PC-3 (cell line): ENCODE data around the gene FGGY. TPM values are rescaled to one million over a fixed set of nuclear protein-coding genes. Genes with fewer than 3 reads are reported as not detected.

ENCODE experiments used
- ATAC-seq: fragments of 200-7000 bp; cut with Tn5 transposase; 2 replicates; pipeline ENCODE4 v1.9.1; 2020; ENCODE audit warnings: mild to moderate bottlenecking, moderate library complexity
- BruUV-seq: library from RNA; stranded (reverse); fragments of 400-500 nt; replicated peaks from 2 replicates; lab custom pipeline; 2021; lab: Mats Ljungman, UMichigan
- CTCF ChIA-PET: fragments of 300-600 bp; sonication (Branson Sonifier 250); formaldehyde crosslinking; loops from one replicate; lab custom pipeline; 2022; ENCODE audit warnings: antibody characterized with exemption; lab: Charles Lee
- POLR2A ChIA-PET: fragments of 300-600 bp; sonication (Branson Sonifier 250); formaldehyde crosslinking; loops from one replicate; lab custom pipeline; 2022; ENCODE audit warnings: antibody characterized with exemption; ENCODE audit not compliant: unreplicated experiment; lab: Charles Lee
- DNase-seq: peaks from one replicate; pipeline ENCODE4 v3.0.0-alpha.2; 2015
- H2AFZ ChIP-seq: fragments of 300-600 bp; sonication (generic); 2 replicates; pipeline ENCODE4 v1.6.0; 2016; ENCODE audit warnings: antibody characterized with exemption, low read length
- H3F3A ChIP-seq: fragments of 300-600 bp; sonication (generic); one replicate; pipeline ENCODE4 v1.6.0; 2017; ENCODE audit warnings: antibody characterized with exemption, low read length, control low read depth, mild to moderate bottlenecking; ENCODE audit not compliant: unreplicated experiment
- H3K27ac ChIP-seq: fragments of 300-600 bp; sonication (generic); 2 replicates; pipeline ENCODE4 v1.5.1; 2016; ENCODE audit warnings: mild to moderate bottlenecking, low read length
- H3K27me3 ChIP-seq: fragments of 300-600 bp; sonication (generic); 2 replicates; pipeline ENCODE4 v1.6.1; 2016; ENCODE audit warnings: low read length, mixed read lengths
- H3K36me3 ChIP-seq: fragments of 300-600 bp; sonication (generic); 2 replicates; pipeline ENCODE4 v1.6.1; 2016; ENCODE audit warnings: low read depth, mixed run types, low read length, mixed read lengths
- H3K4me1 ChIP-seq: fragments of 300-600 bp; sonication (generic); 2 replicates; pipeline ENCODE4 v1.5.1; 2016; ENCODE audit warnings: low read length; ENCODE audit not compliant: insufficient read depth
- H3K4me2 ChIP-seq: fragments of 300-600 bp; sonication (generic); 2 replicates; pipeline ENCODE4 v1.6.0; 2016; ENCODE audit warnings: low read length
- H3K4me3 ChIP-seq: fragments of 300-600 bp; sonication (generic); 2 replicates; pipeline ENCODE4 v1.5.1; 2016; ENCODE audit warnings: mild to moderate bottlenecking, low read length, mixed read lengths
- H3K79me2 ChIP-seq: fragments of 300-600 bp; sonication (generic); 2 replicates; pipeline ENCODE4 v1.6.1; 2017; ENCODE audit warnings: low read length, mixed read lengths
- H3K9ac ChIP-seq: fragments of 300-600 bp; sonication (generic); 2 replicates; pipeline ENCODE4 v1.6.0; 2016; ENCODE audit warnings: mild to moderate bottlenecking, low read length
- H3K9me2 ChIP-seq: fragments of 300-600 bp; sonication (generic); replicated peaks from 2 replicates; pipeline ENCODE4 v1.6.1; 2016; ENCODE audit warnings: mixed run types, low read length, mixed read lengths
- H3K9me3 ChIP-seq: fragments of 300-600 bp; sonication (generic); 2 replicates; pipeline ENCODE4 v1.6.1; 2016; ENCODE audit warnings: low read length, mixed read lengths
- H4K20me1 ChIP-seq: fragments of 300-600 bp; sonication (generic); 2 replicates; pipeline ENCODE4 v1.6.1; 2016; ENCODE audit warnings: low read length, mixed read lengths
- CTCF ChIP-seq: fragments of 300-600 bp; sonication (generic); conservative IDR thresholded peaks from 2 replicates; pipeline ENCODE4 v1.5.1; 2017; ENCODE audit warnings: antibody characterized with exemption, low read depth, mild to moderate bottlenecking, low read length
- EZH2 ChIP-seq: fragments of 300-600 bp; sonication (generic); IDR thresholded peaks from one replicate; pipeline ENCODE4 v1.6.1; 2017; ENCODE audit warnings: antibody characterized with exemption, mild to moderate bottlenecking, low read length; ENCODE audit not compliant: unreplicated experiment
- EZH2phosphoT487 ChIP-seq: fragments of 300-600 bp; sonication (generic); IDR thresholded peaks from 2 replicates; pipeline ENCODE4 v1.6.1; 2018; ENCODE audit warnings: mild to moderate bottlenecking, antibody characterized with exemption, low read length, borderline replicate concordance
- intact Hi-C: fragments of 100-400 bp; cut with micrococcal nuclease; formaldehyde crosslinking; loops from 2 replicates; pipeline ENCODE4 v1.9.0; 2023
- total RNA-seq: library from RNA; depleted of rRNA; stranded (reverse); fragments of >200 nt; gene quantifications from 2 replicates; pipeline ENCODE4 v1.2.3, GENCODE V29; 2014

Gene FGGY
- total RNA-seq, 1 experiment from 2014 or later: 7.4 TPM

- no peaks in the 10 kb centered on the region for H3K9me3 ChIP-seq
- H3K4me1 ChIP-seq: peaks cover 9% of the 10 kb centered on the region
- no peak overlapping the region for H3K27ac ChIP-seq
- no peaks in the 10 kb centered on the region for H3K79me2 ChIP-seq
- DNase-seq (no peak), ATAC-seq (no peak)
- TF ChIP-seq EZH2phosphoT487 (no peak), CTCF (no peak), EZH2 (no peak)
- no peaks in the 10 kb centered on the region for H3F3A ChIP-seq
- no peaks in the 10 kb centered on the region for H4K20me1 ChIP-seq
- no peaks in the 10 kb centered on the region for H3K27me3 ChIP-seq
- ChIA-PET CTCF (no interaction called here), POLR2A (interaction anchor here (0.6 kb wide), 1 partner anchor 108 kb away, joined by 11 read pairs; no protein-coding TSS in a partner anchor)
- no TSS peak for BruUV-seq
- no peaks in the 10 kb centered on the region for H3K36me3 ChIP-seq
- H3K9me2 ChIP-seq: 0 out of 2 replicates have a peak, but pooled peaks cover 5% of the 10 kb centered on the region
- H3K9ac ChIP-seq: no peak overlapping the region
- H2AFZ ChIP-seq: no peak overlapping the region
- no peak overlapping the region for H3K4me3 ChIP-seq
- intact Hi-C loops: no loop called here
- H3K4me2 ChIP-seq: no peak overlapping the region
Measured at GRCh38 chr1:59747420-59748024, 450.6 kb downstream of the FGGY start.

- H3K4me2 ChIP-seq: no peak overlapping the region
- H3F3A ChIP-seq: no peaks in the 10 kb centered on the region
- peaks cover 9% of the 10 kb centered on the region for H3K4me1 ChIP-seq
- H3K4me3 ChIP-seq: no peak overlapping the region
- H3K36me3 ChIP-seq: no peaks in the 10 kb centered on the region
- no peak overlapping the region for H3K9ac ChIP-seq
- TF ChIP-seq EZH2phosphoT487: no peak
- TF ChIP-seq CTCF: no peak
- TF ChIP-seq EZH2: no peak
- H3K27me3 ChIP-seq: no peaks in the 10 kb centered on the region
- ChIA-PET POLR2A (no interaction called here), CTCF (no interaction called here)
- DNase-seq (no peak), ATAC-seq (no peak)
- intact Hi-C loops: no loop called here
- H3K9me3 ChIP-seq: no peaks in the 10 kb centered on the region
- no peak overlapping the region for H2AFZ ChIP-seq
- H4K20me1 ChIP-seq: no peaks in the 10 kb centered on the region
- no peaks in the 10 kb centered on the region for H3K79me2 ChIP-seq
- H3K27ac ChIP-seq: no peak overlapping the region
- 0 out of 2 replicates have a peak, but pooled peaks cover 5% of the 10 kb centered on the region for H3K9me2 ChIP-seq
- no TSS peak for BruUV-seq
Measured at GRCh38 chr1:59748123-59748522, 451.2 kb downstream of the FGGY start.

- Histone ChIP-seq H4K20me1 (no peaks in the 10 kb centered on the region), H3K9ac (no peak overlapping the region), H3K36me3 (no peaks in the 10 kb centered on the region), H3K27ac (no peak overlapping the region), H3K9me3 (no peaks in the 10 kb centered on the region), H3K79me2 (no peaks in the 10 kb centered on the region), H3K9me2 (no peaks in the 10 kb centered on the region), H3F3A (no peaks in the 10 kb centered on the region), H3K4me3 (no peak overlapping the region), H2AFZ (no peak overlapping the region), H3K4me2 (peak overlapping the region; percentile 50), H3K27me3 (no peaks in the 10 kb centered on the region), H3K4me1 (peaks cover 9% of the 10 kb centered on the region)
- intact Hi-C loops: no loop called here
- ChIA-PET POLR2A (interaction anchor here (0.5 to 0.6 kb wide), 2 partner anchors 12 to 984 kb away, joined by 3 to 4 read pairs; no protein-coding TSS in a partner anchor), CTCF (interaction anchor here (0.6 to 1.0 kb wide), 2 partner anchors 9 to 383 kb away, joined by 3 read pairs; no protein-coding TSS in a partner anchor)
- DNase-seq (peak; percentile 80), ATAC-seq (peak; percentile 95)
- no peak for TF ChIP-seq EZH2phosphoT487
- TF ChIP-seq EZH2: no peak
- no peak for TF ChIP-seq CTCF
- no TSS peak for BruUV-seq
Measured at GRCh38 chr1:59750328-59751003, 453.6 kb downstream of the FGGY start.
